HT-29 (cell line): ENCODE results near the gene NFATC2. TPM values are rescaled to one million over a fixed set of nuclear protein-coding genes. Genes with fewer than 3 reads are reported as not detected.

Experiments used
- DNase-seq: peaks from one replicate; pipeline ENCODE4 v3.0.0-alpha.2; 2015; ENCODE audit warnings: low spot score
- total RNA-seq: library from RNA; depleted of rRNA; stranded (reverse); fragments of >200 nt; shearing (Covaris generic); gene quantifications from 2 replicates; pipeline ENCODE4 v1.2.3, GENCODE V29; 2014; rRNA removed

NFATC2 gene
- total RNA-seq, result 0.51 and 0.57 TPM in 2 replicates

- DNase-seq, result peak; percentile 30
Measured at GRCh38 chr20:51542571-51543421, at the start of gene NFATC2. Gene NFATC2, minus strand, starts transcription at chr20:51542719. Its CDS starts 220 bp downstream, at chr20:51542499.

GRCh38 chr20:51591871-51592270 lies 49.4 kb upstream of the NFATC2 start:
- DNase-seq, result no peak

- DNase-seq, result no peak
Measured at GRCh38 chr20:51588762-51589161, 46.2 kb upstream of the NFATC2 start.

- DNase-seq, result no peak
Measured at GRCh38 chr20:51587145-51587544, 44.6 kb upstream of the NFATC2 start.

- no peak for DNase-seq
Measured at GRCh38 chr20:51586005-51586440, 43.5 kb upstream of the NFATC2 start.

GRCh38 chr20:51585148-51585547 lies 42.6 kb upstream of the NFATC2 start:
- no peak for DNase-seq

- no peak for DNase-seq
Measured at GRCh38 chr20:51584737-51585136, 42.2 kb upstream of the NFATC2 start.

GRCh38 chr20:51584116-51584515 lies 41.6 kb upstream of the NFATC2 start:
- DNase-seq, result no peak

- DNase-seq, result no peak
Measured at GRCh38 chr20:51583499-51583898, 41.0 kb upstream of the NFATC2 start.

GRCh38 chr20:51583073-51583472 lies 40.6 kb upstream of the NFATC2 start:
- no peak for DNase-seq

- no peak for DNase-seq
Measured at GRCh38 chr20:51581571-51581970, 39.1 kb upstream of the NFATC2 start.

- DNase-seq, result no peak
Measured at GRCh38 chr20:51579137-51579536, 36.6 kb upstream of the NFATC2 start.

- DNase-seq, result no peak
Measured at GRCh38 chr20:51578145-51578459, 35.6 kb upstream of the NFATC2 start.

- no peak for DNase-seq
Measured at GRCh38 chr20:51577432-51578144, 35.1 kb upstream of the NFATC2 start.

- DNase-seq, result no peak
Measured at GRCh38 chr20:51575486-51575885, 33.0 kb upstream of the NFATC2 start.

GRCh38 chr20:51574248-51575033 lies 31.9 kb upstream of the NFATC2 start:
- DNase-seq, result no peak

- DNase-seq, result no peak
Measured at GRCh38 chr20:51573576-51574243, 31.2 kb upstream of the NFATC2 start.

- DNase-seq, result no peak
Measured at GRCh38 chr20:51571460-51571794, 28.9 kb upstream of the NFATC2 start.

GRCh38 chr20:51570739-51571459 lies 28.4 kb upstream of the NFATC2 start:
- no peak for DNase-seq

- DNase-seq, result no peak
Measured at GRCh38 chr20:51569815-51570738, 27.6 kb upstream of the NFATC2 start.
